ENCODE results near the gene CNOT6.

Gene CNOT6

GRCh38 chr5:180602481-180603075, 108.4 kb downstream of the CNOT6 start:
- DNase-seq = no peak
- H3K27ac ChIP-seq (ENCODE audit: insufficient read depth in 1 of 2, low read depth in 1 of 2, low read length in 2 of 2, poor library complexity in 1 of 2, severe bottlenecking in 2 of 2) = no peak overlapping the region
- WGBS (ENCODE audit: insufficient coverage) = 91% methylated on average over 15 of the region's 15 CpGs
- ChIA-PET POLR2A (no interaction called here), CTCF (interaction anchor here (1.1 to 1.3 kb wide), 2 partner anchors 9 to 78 kb away, joined by 3 read pairs; no protein-coding TSS in a partner anchor)
- H3K4me3 ChIP-seq (ENCODE audit: control insufficient read depth in 1 of 7, extremely low read depth in 1 of 7, insufficient read depth in 4 of 7, low read depth in 2 of 7, low read length in 6 of 7) = no peak overlapping the region
- no peaks in the 10 kb centered on the region for H3K36me3 ChIP-seq (ENCODE audit: control insufficient read depth in 4 of 4, insufficient read depth in 4 of 4, low read length in 3 of 4)
- H3K4me1 ChIP-seq (ENCODE audit: control extremely low read depth in 1 of 4, control insufficient read depth in 4 of 4, insufficient read depth in 4 of 4, low read length in 3 of 4) = no peaks in the 10 kb centered on the region
- H3K9me3 ChIP-seq (ENCODE audit: control extremely low read depth in 1 of 5, control insufficient read depth in 4 of 5, insufficient read depth in 2 of 5, low read depth in 1 of 5, low read length in 4 of 5) = no peaks in the 10 kb centered on the region
- no peaks in the 10 kb centered on the region for H3K27me3 ChIP-seq (replicated peaks in 2 of 5; ENCODE audit: control insufficient read depth in 4 of 5, insufficient read depth in 5 of 5, low read length in 4 of 5)

GRCh38 chr5:180603076-180603594, 109.0 kb downstream of the CNOT6 start:
- WGBS (ENCODE audit: insufficient coverage) = 97% methylated on average over 16 of the region's 19 CpGs
- Histone ChIP-seq H3K4me1 (ENCODE audit: control extremely low read depth in 1 of 4, control insufficient read depth in 4 of 4, insufficient read depth in 4 of 4, low read length in 3 of 4) (no peaks in the 10 kb centered on the region), H3K27ac (ENCODE audit: insufficient read depth in 1 of 2, low read depth in 1 of 2, low read length in 2 of 2, poor library complexity in 1 of 2, severe bottlenecking in 2 of 2) (no peak overlapping the region), H3K36me3 (ENCODE audit: control insufficient read depth in 4 of 4, insufficient read depth in 4 of 4, low read length in 3 of 4) (no peaks in the 10 kb centered on the region), H3K4me3 (ENCODE audit: control insufficient read depth in 1 of 7, extremely low read depth in 1 of 7, insufficient read depth in 4 of 7, low read depth in 2 of 7, low read length in 6 of 7) (no peak overlapping the region), H3K27me3 (replicated peaks in 2 of 5; ENCODE audit: control insufficient read depth in 4 of 5, insufficient read depth in 5 of 5, low read length in 4 of 5) (no peaks in the 10 kb centered on the region), H3K9me3 (ENCODE audit: control extremely low read depth in 1 of 5, control insufficient read depth in 4 of 5, insufficient read depth in 2 of 5, low read depth in 1 of 5, low read length in 4 of 5) (no peaks in the 10 kb centered on the region)
- no peak for DNase-seq
- ChIA-PET CTCF (interaction anchor here (1.1 to 1.3 kb wide), 2 partner anchors 8 to 78 kb away, joined by 3 read pairs; no protein-coding TSS in a partner anchor), POLR2A (no interaction called here)

GRCh38 chr5:180604271-180604670, 110.1 kb downstream of the CNOT6 start:
- ChIA-PET POLR2A (no interaction called here), CTCF (interaction anchor here (1.8 kb wide), 1 partner anchor 86 kb away, joined by 3 read pairs; no protein-coding TSS in a partner anchor)
- no peak for DNase-seq
- Histone ChIP-seq H3K27ac (ENCODE audit: insufficient read depth in 1 of 2, low read depth in 1 of 2, low read length in 2 of 2, poor library complexity in 1 of 2, severe bottlenecking in 2 of 2) (no peak overlapping the region), H3K4me1 (ENCODE audit: control extremely low read depth in 1 of 4, control insufficient read depth in 4 of 4, insufficient read depth in 4 of 4, low read length in 3 of 4) (no peaks in the 10 kb centered on the region), H3K27me3 (replicated peaks in 2 of 5; ENCODE audit: control insufficient read depth in 4 of 5, insufficient read depth in 5 of 5, low read length in 4 of 5) (no peaks in the 10 kb centered on the region), H3K9me3 (ENCODE audit: control extremely low read depth in 1 of 5, control insufficient read depth in 4 of 5, insufficient read depth in 2 of 5, low read depth in 1 of 5, low read length in 4 of 5) (no peaks in the 10 kb centered on the region), H3K4me3 (ENCODE audit: control insufficient read depth in 1 of 7, extremely low read depth in 1 of 7, insufficient read depth in 4 of 7, low read depth in 2 of 7, low read length in 6 of 7) (no peak overlapping the region), H3K36me3 (ENCODE audit: control insufficient read depth in 4 of 4, insufficient read depth in 4 of 4, low read length in 3 of 4) (no peaks in the 10 kb centered on the region)
- WGBS (ENCODE audit: insufficient coverage) = 96% methylated on average over 12 of the region's 13 CpGs

GRCh38 chr5:180605554-180606214, 111.5 kb downstream of the CNOT6 start:
- Histone ChIP-seq H3K27me3 (replicated peaks in 2 of 5; ENCODE audit: control insufficient read depth in 4 of 5, insufficient read depth in 5 of 5, low read length in 4 of 5) (no peaks in the 10 kb centered on the region), H3K36me3 (ENCODE audit: control insufficient read depth in 4 of 4, insufficient read depth in 4 of 4, low read length in 3 of 4) (no peaks in the 10 kb centered on the region), H3K4me3 (ENCODE audit: control insufficient read depth in 1 of 7, extremely low read depth in 1 of 7, insufficient read depth in 4 of 7, low read depth in 2 of 7, low read length in 6 of 7) (no peak overlapping the region), H3K9me3 (ENCODE audit: control extremely low read depth in 1 of 5, control insufficient read depth in 4 of 5, insufficient read depth in 2 of 5, low read depth in 1 of 5, low read length in 4 of 5) (no peaks in the 10 kb centered on the region), H3K4me1 (ENCODE audit: control extremely low read depth in 1 of 4, control insufficient read depth in 4 of 4, insufficient read depth in 4 of 4, low read length in 3 of 4) (no peaks in the 10 kb centered on the region), H3K27ac (ENCODE audit: insufficient read depth in 1 of 2, low read depth in 1 of 2, low read length in 2 of 2, poor library complexity in 1 of 2, severe bottlenecking in 2 of 2) (no peak overlapping the region)
- ChIA-PET POLR2A (no interaction called here), CTCF (interaction anchor here (0.9 to 2.5 kb wide), 8 partner anchors 9 to 297 kb away, joined by 3 to 9 read pairs (median 3); partner anchors contain the start of gene SCGB3A1)
- WGBS (ENCODE audit: insufficient coverage) = 57% methylated on average over 10 of the region's 11 CpGs
- peak; percentile 59 to 80 (median 69) for DNase-seq

- no peak for DNase-seq
- ChIA-PET CTCF (interaction anchor here (0.6 to 2.5 kb wide), 11 partner anchors 10 to 298 kb away, joined by 3 to 9 read pairs (median 3); partner anchors contain the start of gene SCGB3A1), POLR2A (no interaction called here)
- Histone ChIP-seq H3K27ac (ENCODE audit: insufficient read depth in 1 of 2, low read depth in 1 of 2, low read length in 2 of 2, poor library complexity in 1 of 2, severe bottlenecking in 2 of 2) (no peak overlapping the region), H3K9me3 (ENCODE audit: control extremely low read depth in 1 of 5, control insufficient read depth in 4 of 5, insufficient read depth in 2 of 5, low read depth in 1 of 5, low read length in 4 of 5) (no peaks in the 10 kb centered on the region), H3K4me1 (ENCODE audit: control extremely low read depth in 1 of 4, control insufficient read depth in 4 of 4, insufficient read depth in 4 of 4, low read length in 3 of 4) (no peaks in the 10 kb centered on the region), H3K4me3 (ENCODE audit: control insufficient read depth in 1 of 7, extremely low read depth in 1 of 7, insufficient read depth in 4 of 7, low read depth in 2 of 7, low read length in 6 of 7) (no peak overlapping the region), H3K36me3 (ENCODE audit: control insufficient read depth in 4 of 4, insufficient read depth in 4 of 4, low read length in 3 of 4) (no peaks in the 10 kb centered on the region), H3K27me3 (replicated peaks in 2 of 5; ENCODE audit: control insufficient read depth in 4 of 5, insufficient read depth in 5 of 5, low read length in 4 of 5) (no peaks in the 10 kb centered on the region)
- WGBS (ENCODE audit: insufficient coverage) = 89% methylated on average over 19 of the region's 21 CpGs
Observed at GRCh38 chr5:180606215-180606785, 112.1 kb downstream of the CNOT6 start.

GRCh38 chr5:180607861-180608571, 113.8 kb downstream of the CNOT6 start:
- H3K4me3 ChIP-seq (ENCODE audit: control insufficient read depth in 1 of 7, extremely low read depth in 1 of 7, insufficient read depth in 4 of 7, low read depth in 2 of 7, low read length in 6 of 7) = no peak overlapping the region
- H3K27ac ChIP-seq (ENCODE audit: insufficient read depth in 1 of 2, low read depth in 1 of 2, low read length in 2 of 2, poor library complexity in 1 of 2, severe bottlenecking in 2 of 2) = no peak overlapping the region
- no peaks in the 10 kb centered on the region for H3K36me3 ChIP-seq (ENCODE audit: control insufficient read depth in 4 of 4, insufficient read depth in 4 of 4, low read length in 3 of 4)
- H3K9me3 ChIP-seq (ENCODE audit: control extremely low read depth in 1 of 5, control insufficient read depth in 4 of 5, insufficient read depth in 2 of 5, low read depth in 1 of 5, low read length in 4 of 5) = no peaks in the 10 kb centered on the region
- ChIA-PET CTCF (interaction anchor here (0.9 to 1.0 kb wide), 2 partner anchors 36 to 82 kb away, joined by 4 read pairs; no protein-coding TSS in a partner anchor), POLR2A (no interaction called here)
- H3K27me3 ChIP-seq (replicated peaks in 2 of 5; ENCODE audit: control insufficient read depth in 4 of 5, insufficient read depth in 5 of 5, low read length in 4 of 5) = no peaks in the 10 kb centered on the region
- WGBS (ENCODE audit: insufficient coverage) = 71% methylated on average over 15 of the region's 18 CpGs
- no peaks in the 10 kb centered on the region for H3K4me1 ChIP-seq (ENCODE audit: control extremely low read depth in 1 of 4, control insufficient read depth in 4 of 4, insufficient read depth in 4 of 4, low read length in 3 of 4)
- peak in 2 of 3 donors; percentile 16 to 42 for DNase-seq

Data from common myeloid progenitor, CD34-positive (primary cell).